Measurements from ENCODE around the gene LRP5.
"Not testable (repeated sequence)": the region's sequence is repeated elsewhere in the genome, so short reads cannot be mapped to it uniquely, and the experiment has no call there.

LRP5 gene

DNA sequence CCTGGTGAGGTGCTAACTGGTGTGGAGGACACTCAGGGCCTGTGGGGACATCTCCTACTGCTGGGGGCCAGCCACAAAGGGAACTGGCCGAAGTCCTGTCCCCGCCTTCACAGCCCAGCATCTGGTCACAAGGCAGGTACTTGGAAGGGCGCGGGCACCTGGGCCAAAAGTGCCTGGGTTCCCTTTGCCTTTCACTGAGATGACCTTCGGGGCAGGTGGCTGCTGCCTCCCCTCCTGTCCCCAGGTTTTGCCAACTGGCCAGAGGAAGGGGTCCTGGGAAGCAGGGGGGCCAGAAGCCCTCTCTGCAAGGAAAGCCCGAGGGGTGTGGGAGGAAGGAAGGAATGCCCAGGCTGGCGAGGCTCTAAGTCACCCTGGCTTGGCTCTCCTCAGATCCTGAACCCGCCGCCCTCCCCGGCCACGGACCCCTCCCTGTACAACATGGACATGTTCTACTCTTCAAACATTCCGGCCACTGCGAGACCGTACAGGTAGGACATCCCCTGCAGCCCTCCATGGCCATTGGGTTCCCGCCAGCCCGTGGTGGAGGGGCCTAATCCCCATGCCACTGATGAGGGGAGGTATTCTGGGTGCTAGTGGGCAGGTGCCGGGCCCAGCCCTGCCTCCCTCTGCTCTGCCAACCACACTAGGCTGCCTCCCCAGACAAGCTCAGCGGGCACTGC lies 133.8 kb downstream of the LRP5 start:
- no peak for DNase-seq

GRCh38 chr11:68447015-68447801 lies 134.8 kb downstream of the LRP5 start:
- DNase-seq, result peak; percentile 81 to 82

DNA sequence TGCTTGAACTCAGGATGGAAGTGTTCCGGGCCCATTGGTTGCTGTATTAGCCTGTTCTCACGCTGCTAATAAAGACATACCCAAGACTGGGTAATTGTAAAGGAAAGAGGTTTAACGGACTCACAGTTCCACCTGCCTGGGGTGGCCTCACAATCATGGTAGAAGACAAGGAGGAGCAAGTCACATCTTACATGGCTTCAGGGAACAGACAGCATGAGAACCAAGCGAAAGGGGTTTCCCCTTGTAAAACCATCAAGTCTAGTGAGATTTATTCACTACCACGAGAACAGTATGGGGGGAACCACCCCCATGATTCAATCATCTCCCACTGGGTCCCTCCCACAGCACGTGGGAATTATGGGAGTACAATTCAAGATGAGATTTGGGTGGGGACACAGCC lies 135.5 kb downstream of the LRP5 start:
- not testable (repeated sequence) for DNase-seq

GRCh38 chr11:68448604-68449011 lies 136.2 kb downstream of the LRP5 start:
- DNase-seq, result no peak

GRCh38 chr11:68449951-68450350 lies 137.6 kb downstream of the LRP5 start:
- no peak for DNase-seq

DNA sequence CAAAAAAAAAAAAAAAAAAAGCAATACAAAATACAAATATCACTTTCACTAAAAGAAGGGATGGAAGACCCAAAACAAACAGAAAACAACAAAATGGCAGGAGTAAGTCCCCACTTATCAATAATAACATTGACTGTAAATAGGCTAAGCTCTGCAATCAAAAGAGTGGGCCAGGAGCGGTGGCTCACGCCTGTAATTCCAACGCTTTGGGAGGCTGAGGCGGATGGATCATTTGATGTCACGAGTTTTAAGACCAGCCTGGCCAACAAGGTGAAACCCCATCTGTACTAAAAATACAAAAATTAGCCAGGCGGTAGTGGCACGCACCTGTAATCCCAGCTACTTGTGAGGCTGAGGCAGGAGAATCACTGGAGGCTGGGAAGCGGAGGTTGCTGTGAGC lies 138.3 kb downstream of the LRP5 start:
- DNase-seq, result no peak

- DNase-seq, result no peak
Measured at GRCh38 chr11:68454767-68455166, 142.4 kb downstream of the LRP5 start.

DNA sequence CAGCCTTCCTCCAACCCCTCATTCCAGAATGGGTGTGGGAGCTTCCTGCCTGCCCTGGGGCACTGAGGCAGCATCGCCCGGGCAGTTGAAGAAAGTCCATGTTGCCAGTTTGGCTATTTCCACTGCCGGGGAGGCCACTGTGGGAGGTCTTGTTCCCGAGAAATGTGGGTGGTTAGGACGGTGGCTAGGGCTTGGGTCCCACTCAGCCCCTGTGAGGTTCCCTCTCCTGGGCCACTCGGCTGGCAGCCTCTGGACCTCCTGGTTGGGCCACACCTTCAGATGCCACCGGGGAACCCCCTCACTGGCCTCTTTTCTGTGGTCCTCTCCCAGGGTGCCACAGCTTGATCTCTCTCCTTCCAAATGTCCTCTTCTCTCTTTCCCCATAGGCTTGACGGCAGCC lies 143.1 kb downstream of the LRP5 start:
- DNase-seq, result no peak

DNA sequence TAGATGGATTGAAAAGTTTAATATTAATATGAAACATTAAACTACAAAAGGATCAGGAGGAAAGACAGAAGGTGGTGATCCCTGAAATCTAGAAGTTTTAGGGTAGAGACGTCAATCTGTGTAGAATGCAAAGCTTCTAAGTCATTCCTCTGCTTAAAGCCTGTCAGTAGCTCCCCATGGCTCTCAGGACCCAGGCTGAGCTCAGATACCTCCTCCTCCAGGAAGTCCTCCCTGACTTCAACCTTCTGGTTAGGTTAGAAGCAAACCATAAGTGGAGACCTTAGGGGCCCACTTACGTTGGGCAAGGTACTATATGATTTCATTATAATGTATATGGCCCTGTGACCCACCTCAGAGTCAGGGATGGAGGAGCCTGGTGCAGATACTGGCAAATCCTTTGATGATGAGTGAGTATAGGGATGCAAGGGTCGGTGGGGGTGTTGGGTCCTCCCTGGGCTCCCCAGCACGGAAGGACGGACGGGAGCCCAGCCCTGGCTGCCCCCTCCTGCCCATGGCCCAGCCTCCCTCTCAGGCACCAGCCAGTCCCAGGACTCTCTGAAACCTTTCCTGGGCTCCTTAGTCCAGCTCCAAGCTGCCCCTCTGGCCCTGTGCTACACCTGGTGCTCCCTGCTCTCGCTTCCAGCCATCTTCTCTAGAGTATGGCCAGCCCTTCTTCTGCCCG lies 145.0 kb downstream of the LRP5 start:
- no peak for DNase-seq

GRCh38 chr11:68457898-68458249 lies 145.5 kb downstream of the LRP5 start:
- DNase-seq, result no peak

- DNase-seq, result not testable (repeated sequence)
Measured at GRCh38 chr11:68458340-68458739, 145.9 kb downstream of the LRP5 start.

DNA sequence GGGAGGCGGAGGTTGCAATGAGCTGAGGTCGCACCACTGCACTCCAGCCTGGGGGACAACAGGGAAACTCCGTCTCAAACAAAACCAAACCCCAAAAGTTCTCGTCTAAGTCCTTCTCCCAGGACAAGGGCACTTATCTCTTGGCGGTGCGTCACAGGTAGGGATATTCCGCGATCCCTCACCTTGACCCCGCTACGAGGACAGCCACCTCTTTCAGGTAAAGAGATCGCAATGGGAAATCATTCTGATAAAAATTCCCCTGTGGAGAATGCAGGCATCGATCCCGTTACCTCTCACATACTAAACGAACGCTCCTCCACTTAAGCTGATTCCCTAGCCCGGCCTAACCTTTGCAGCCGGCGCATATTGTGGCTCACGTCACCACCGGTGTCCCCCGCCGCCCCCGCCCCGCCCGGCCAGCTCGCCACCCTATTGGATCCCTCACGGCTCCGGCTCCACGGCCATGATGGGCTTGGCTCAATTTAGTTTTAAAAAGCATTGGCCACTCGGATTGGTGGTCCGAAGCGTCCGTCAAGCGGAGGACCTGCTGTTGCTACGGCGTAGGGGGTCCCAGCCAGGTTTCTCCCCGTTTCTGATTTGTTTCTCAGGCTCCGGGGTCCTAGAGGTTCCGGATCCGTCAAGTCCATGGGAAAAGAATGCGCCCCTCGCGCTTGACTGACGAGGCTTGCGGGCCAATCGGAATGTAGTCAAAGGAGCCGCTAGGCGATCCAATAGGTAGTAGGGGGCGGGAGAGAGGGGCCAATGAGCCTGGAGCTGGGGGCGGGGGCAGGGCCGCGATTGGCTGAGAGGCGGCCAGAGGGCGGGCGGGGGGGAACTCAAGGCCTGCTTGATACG lies 147.7 kb downstream of the LRP5 start:
- DNase-seq, result peak; percentile 95 to 96

DNA sequence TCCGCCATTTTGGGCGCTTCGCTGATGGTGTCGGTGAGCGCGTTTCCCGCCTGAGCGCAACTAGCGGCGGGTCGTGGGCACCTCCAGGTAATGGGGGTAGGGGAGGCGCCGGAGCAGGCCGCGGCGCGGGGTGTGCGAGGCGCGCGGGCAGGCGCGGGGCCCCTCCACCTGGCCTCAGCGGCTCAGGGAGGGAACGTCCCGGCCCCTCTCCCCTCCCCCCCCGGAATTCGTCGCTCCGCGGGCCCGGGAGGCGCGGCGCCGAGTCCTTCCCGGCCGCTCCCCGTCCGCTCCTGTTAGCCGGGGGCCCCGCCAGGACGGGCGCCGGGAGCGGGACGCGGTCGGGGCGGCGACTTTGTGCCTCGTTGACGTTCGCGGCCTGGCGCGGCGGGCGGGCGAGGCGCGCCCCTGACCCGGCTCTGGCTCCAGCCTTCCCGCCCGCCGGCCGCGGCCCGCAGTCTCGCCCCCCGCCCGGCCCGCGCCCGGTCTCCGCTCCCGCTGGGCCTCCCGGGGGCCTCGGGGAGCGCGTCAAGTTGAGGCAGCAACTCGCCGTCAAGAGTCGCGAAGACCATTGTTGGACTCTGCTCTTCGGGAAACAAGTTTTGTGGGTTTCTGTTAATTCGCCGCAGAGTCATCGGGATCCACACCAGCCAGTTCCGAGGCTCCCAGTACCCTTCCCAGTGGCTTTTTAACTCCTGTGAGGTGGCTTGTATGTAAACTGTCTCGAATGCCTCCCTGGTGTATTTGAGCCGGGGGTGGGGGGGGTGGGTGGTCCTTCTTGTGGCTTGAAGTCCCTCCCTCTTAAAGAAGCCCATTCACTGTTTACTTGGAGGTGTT lies 148.6 kb downstream of the LRP5 start, which contains the start of gene PPP6R3:
Gene PPP6R3, plus strand, starts transcription at position 12 of the 834 bp plus-strand sequence. CDS start 76,913 bp downstream, outside the sequence.
- DNase-seq, result no peak

GRCh38 chr11:68461575-68461917 lies 149.2 kb downstream of the LRP5 start:
- no peak for DNase-seq

DNA sequence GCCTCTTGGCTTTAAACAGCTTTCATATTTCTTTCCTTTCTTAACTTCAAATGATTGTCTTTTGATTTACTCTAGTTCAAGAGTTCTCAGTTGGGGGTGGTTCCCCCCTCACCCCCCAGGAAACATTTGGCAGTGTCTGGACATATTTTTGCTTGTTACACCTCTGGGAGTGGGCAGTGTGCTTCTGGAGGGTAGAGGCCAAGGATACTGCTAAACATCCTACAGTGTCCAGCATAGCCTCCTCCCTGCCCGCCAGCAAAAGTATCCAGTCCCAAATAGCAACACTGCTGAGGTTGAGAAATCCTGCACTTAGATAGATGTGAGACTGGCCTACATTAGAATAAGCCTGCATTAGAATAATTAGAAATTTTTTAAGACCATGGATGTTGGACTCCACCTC lies 151.3 kb downstream of the LRP5 start:
- no peak for DNase-seq

DNA sequence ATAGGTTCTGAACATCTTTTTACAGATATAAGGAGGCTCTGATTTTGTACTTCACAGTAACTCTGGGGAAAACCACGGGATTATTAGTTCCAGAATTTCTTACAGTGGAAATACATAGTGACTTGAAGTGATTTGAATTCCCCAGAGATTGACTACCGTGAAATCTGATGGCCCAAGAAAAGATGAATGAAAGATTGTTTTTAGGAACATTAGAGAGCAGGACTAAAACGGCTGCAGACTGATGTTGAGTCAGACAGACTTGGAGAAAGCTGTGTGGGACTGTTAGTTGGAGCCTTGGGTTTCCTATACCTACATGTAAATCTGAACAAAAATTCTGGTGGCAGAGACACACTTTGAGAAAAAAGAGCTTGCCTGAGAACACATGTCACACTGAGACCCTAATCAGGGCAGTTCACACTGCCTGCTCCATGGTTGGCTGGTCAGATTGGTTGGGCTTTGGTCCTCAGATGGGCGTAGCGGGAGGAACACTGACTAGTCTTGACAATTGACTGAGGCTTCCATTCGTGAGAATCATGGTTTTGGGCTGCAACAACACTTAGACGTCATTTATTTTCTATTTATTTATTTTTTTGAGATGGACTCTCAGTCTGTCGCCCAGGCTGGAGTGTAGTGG lies 154.9 kb downstream of the LRP5 start:
- no peak for DNase-seq

- no peak for DNase-seq
Measured at GRCh38 chr11:68468217-68468828, 155.9 kb downstream of the LRP5 start.

GRCh38 chr11:68469122-68469521 lies 156.7 kb downstream of the LRP5 start:
- DNase-seq, result no peak

DNA sequence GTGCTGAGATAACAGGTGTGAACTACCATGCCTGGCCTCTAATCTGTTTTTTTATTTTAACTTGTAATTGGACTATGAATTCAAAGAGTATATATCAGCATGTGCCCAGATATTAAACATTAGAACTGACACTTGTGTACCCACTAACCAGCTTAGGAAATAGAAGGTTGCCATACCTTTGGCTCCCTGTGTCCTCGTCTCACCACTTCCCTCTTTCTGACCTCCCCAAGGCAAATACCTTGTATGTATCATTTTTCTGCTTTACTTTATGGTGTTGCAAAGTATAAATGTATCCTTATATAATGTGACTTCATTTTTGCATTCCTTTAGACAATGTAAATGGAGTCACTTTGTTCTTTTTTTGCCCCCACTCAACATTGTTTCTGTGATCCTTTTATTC lies 157.3 kb downstream of the LRP5 start:
- DNase-seq, result no peak

DNA sequence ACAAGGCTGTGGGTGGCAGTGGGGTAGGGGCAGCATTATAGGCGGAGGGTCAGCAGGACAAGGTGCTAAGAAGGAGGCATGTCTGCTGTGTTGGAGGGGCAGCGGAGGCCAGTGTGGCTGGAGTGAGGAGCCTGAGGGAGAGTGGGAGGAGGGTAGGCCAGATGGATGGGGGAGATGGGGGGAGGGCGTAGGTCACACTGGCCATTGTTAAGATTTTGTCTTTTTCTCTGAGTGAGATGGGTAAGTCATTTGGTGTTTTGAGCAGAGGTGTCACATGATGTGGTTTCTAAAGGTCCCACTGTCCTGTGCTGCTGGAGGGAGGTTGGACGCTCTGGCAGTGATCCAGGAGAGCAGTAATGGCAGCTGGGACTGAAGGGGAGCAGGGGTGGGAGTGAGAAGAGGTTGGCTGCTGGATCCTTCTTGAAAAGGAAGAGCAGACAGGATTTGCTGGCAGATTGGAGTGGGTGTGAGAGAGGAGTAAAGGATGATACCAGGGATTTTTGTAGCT lies 158.0 kb downstream of the LRP5 start:
- no peak for DNase-seq

All from stimulated activated CD4-positive, alpha-beta T cell treated with anti-CD3 and anti-CD28 coated beads, Interleukin-2, amount 100 ng/mL, for 24 hours (primary cell).